Left lung (tissue), 10 donors: Measurements from ENCODE around the gene PLXNA2. TPM values are rescaled to one million over a fixed set of nuclear protein-coding genes. Genes with fewer than 3 reads are reported as not detected.

ENCODE experiments used
- ATAC-seq: fragments of 200-7000 bp; cut with Tn5 transposase; one replicate; pipeline ENCODE4 v1.9.1; 2020; ENCODE audit warnings: moderate library complexity
- DNase-seq, 4 donors: peaks; one replicate each; pipeline ENCODE4 v3.0.0-alpha.2; 2013 to 2020
- H3K27ac ChIP-seq, 2 donors: fragments of 200-600 bp; sonication (generic) in 1 of 2; one replicate each; pipeline versions ENCODE4 v1.5.0 to v1.8.0; 2020 to 2021
- H3K27me3 ChIP-seq, 2 donors: fragments of 200-600 bp; sonication (generic) in 1 of 2; one replicate each; pipeline versions ENCODE4 v1.5.0 to v1.8.0; 2020 to 2021
- H3K36me3 ChIP-seq, 2 donors: fragments of 200-600 bp; sonication (generic) in 1 of 2; one replicate each; pipeline versions ENCODE4 v1.5.0 to v1.8.0; 2020 to 2021
- H3K4me1 ChIP-seq, 2 donors: fragments of 200-600 bp; one replicate each; pipeline ENCODE4 v1.8.0; 2021
- H3K4me3 ChIP-seq, 2 donors: fragments of 200-600 bp; sonication (generic) in 1 of 2; one replicate each; pipeline versions ENCODE4 v1.5.0 to v1.8.0; 2020 to 2021; ENCODE audit warnings: mild to moderate bottlenecking in 1 of 2
- H3K9me3 ChIP-seq, 2 donors: fragments of 200-600 bp; sonication (generic) in 1 of 2; one replicate each; pipeline versions ENCODE4 v1.5.0 to v1.8.0; 2020 to 2021
- intact Hi-C, 2 donors: fragments of 100-400 bp; cut with DNase I; formaldehyde crosslinking; loops; one replicate each; pipeline versions ENCODE4 v1.11.2 to v1.14.2; 2022
- polyA plus RNA-seq, 6 donors: library from polyadenylated mRNA; unstranded; fragments of 120-200 nt; gene quantifications; one replicate each; pipeline ENCODE4 v1.2.1, GENCODE V29; 2013; ENCODE audit not compliant: insufficient read length in 6 of 6
- total RNA-seq, 2 donors: library from RNA; stranded (reverse); fragmentation: NEBNext Ultra II Directional; extraction: Animal tissue kit (Norgen Biotek cat#: 25700); gene quantifications; one replicate each; pipeline ENCODE4 v1.2.1, GENCODE V29; 2021
- TF ChIP-seq, protein P1 (sequence below), 2 donors: fragments of 200-600 bp; sonication (generic) in 1 of 2; IDR thresholded peaks; one replicate each; pipeline versions ENCODE4 v1.5.0 to v1.8.0; 2021; ENCODE audit warnings: antibody characterized with exemption in 2 of 2
- donor health status: DM: no; HTN: yes; CAD: no.
- donor health status: DM: no; HTN: no; CAD: no.

The PLXNA2 gene
- total and polyA plus RNA-seq, 8 donors, result 21.4 to 92.8 (median 34.0) TPM

DNA sequence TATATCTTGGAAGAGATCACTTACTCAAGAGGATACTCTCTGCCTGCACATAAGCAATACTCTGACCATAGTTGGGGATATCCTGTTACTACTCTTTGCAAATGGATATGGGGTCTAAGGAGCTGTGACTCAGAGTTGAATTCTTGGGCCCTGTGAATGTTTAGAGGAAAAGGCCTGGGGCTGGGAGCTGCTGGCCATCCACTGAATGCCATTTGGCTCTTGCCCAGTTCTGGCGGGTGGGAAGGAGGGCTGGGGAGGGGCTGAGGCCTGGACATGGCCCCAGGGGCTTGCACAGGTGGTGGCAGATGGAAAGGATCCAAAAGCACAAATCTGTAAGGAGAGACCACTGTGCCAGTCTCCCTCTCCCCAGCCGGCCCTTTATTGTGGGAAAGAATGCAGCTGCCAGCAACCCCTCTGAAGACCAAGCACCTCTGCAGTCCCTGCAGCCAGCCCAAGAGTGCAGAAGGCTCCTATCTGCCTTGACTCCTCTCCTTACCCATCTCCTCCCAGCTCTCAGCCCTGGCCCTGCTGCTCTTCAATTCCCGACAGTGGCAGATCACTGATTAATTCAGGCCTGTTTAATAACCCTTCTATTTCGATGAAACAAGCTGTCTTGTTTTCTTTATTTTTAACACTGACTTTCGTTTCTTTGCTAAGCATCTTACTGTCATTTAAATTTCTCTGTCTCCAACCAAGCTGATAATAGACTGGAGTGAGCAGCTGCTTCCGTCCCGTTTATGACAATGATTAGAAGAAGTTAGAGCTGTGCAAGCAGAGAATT, 12.1 kb downstream of the PLXNA2 start:
- no peak overlapping the region for H3K4me3 ChIP-seq
- no peak for ATAC-seq
- DNase-seq, result peak in 1 of 4 donors; percentile 67
- peaks cover 67 to 81% of the 10 kb centered on the region in 2 donors for H3K4me1 ChIP-seq
- no peaks in the 10 kb centered on the region for H3K36me3 ChIP-seq
- TF ChIP-seq, protein P1, sequence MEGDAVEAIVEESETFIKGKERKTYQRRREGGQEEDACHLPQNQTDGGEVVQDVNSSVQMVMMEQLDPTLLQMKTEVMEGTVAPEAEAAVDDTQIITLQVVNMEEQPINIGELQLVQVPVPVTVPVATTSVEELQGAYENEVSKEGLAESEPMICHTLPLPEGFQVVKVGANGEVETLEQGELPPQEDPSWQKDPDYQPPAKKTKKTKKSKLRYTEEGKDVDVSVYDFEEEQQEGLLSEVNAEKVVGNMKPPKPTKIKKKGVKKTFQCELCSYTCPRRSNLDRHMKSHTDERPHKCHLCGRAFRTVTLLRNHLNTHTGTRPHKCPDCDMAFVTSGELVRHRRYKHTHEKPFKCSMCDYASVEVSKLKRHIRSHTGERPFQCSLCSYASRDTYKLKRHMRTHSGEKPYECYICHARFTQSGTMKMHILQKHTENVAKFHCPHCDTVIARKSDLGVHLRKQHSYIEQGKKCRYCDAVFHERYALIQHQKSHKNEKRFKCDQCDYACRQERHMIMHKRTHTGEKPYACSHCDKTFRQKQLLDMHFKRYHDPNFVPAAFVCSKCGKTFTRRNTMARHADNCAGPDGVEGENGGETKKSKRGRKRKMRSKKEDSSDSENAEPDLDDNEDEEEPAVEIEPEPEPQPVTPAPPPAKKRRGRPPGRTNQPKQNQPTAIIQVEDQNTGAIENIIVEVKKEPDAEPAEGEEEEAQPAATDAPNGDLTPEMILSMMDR (IDR thresholded peaks at IDR 0.05), result no peak
- no peaks in the 10 kb centered on the region for H3K27me3 ChIP-seq
- H3K27ac ChIP-seq, result peak overlapping the region; percentile 13 to 63
- H3K9me3 ChIP-seq, result no peaks in the 10 kb centered on the region
- intact Hi-C loops, result no loop called here

DNA sequence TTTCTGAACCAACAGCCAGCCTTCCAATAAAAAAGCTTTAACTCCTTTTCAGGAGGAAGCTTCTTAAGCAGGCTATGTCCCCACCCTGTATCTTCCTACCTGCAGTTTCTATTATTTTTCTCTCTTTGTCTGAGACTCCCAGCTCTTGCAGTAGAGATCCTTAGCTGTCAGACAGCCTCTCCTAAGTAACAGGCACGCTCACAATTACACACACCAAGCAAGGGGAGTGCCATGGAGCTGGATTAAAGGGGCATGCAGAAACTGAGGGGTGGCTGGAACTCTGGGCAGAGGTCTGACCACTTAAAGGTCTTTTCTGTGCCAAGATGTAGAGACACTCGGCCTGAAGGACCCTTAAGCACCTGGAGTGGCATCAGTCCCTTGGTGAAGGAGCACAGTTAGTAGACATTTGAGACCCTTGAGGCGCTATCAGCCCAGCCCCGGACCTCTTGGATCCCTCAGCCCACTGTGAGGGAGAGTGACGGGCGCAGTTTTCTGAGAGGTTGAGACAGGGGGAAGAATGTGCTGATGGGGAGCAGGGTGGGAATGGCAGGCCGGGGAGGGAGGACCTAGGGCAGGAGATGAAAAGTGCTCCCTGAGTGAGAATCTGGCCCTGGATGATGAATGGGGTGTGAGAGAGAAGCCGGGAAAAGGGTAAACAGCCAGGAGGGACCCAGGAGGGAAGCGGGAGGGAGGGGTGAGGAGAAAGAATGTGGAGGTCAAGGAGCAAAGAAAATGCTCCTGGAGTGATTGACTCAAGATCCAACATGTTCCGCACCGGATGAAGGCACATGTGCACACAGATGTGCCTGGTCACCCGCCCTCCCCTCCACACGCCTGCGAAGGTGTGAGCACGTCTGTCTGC, 13.3 kb downstream of the PLXNA2 start:
- no peaks in the 10 kb centered on the region for H3K36me3 ChIP-seq
- ATAC-seq (peak; percentile 51), DNase-seq (peak in 3 of 4 donors; percentile 57 to 72 (median 68))
- H3K4me3 ChIP-seq, result no peak overlapping the region
- peak overlapping the region; percentile 33 to 41 for H3K27ac ChIP-seq
- intact Hi-C loops, result no loop called here
- H3K27me3 ChIP-seq, result no peaks in the 10 kb centered on the region
- peaks cover 64 to 79% of the 10 kb centered on the region in 2 donors for H3K4me1 ChIP-seq
- H3K9me3 ChIP-seq, result no peaks in the 10 kb centered on the region
- TF ChIP-seq, protein P1 (IDR thresholded peaks at IDR 0.05), result no peak

DNA sequence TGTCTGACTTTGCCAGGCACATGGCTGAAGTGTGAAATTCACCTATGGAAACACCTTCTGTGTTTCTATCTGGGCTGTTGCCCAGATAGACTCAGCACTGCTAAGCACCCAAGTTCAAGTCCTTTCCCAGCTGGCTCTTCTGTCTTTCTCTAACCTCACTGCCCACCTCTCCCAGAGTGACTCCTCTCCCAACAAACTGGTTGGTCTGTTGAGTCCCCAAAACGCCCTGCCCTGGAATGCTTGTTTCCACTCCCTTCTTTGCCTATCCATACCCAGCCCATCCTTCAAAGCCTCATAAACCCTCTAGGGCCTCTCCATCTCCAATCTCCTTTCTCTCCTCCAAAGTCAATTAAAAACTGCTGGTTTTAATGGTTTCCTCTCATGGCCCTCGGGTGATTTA, 15.6 kb downstream of the PLXNA2 start:
- peaks cover 45 to 61% of the 10 kb centered on the region in 2 donors for H3K4me1 ChIP-seq
- H3K4me3 ChIP-seq, result no peak overlapping the region
- DNase-seq (no peak), ATAC-seq (no peak)
- no peaks in the 10 kb centered on the region for H3K27me3 ChIP-seq
- no peak overlapping the region for H3K27ac ChIP-seq
- intact Hi-C loops, result no loop called here
- no peaks in the 10 kb centered on the region for H3K9me3 ChIP-seq
- TF ChIP-seq, protein P1 (IDR thresholded peaks at IDR 0.05), result no peak
- H3K36me3 ChIP-seq, result no peaks in the 10 kb centered on the region

DNA sequence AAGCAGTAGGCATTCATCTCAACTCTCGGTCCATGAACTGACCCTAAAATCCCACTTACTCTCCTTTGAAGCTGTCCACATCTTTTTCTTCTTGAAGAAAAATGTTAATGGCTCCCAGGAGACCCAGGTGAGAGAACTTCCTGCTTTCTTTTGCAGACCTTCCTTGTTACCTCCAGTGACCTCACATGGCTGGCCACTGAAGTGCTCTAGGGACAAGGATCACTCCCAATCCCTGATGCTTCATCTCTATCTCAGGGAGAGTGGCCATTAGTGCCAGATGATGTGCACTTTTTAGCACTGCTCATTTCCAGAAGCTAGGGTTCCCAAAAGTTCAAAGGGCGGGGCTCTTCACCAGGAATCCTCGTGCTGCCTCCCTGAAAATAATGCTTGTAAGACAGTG, 16.2 kb downstream of the PLXNA2 start:
- TF ChIP-seq, protein P1 (IDR thresholded peaks at IDR 0.05), result no peak
- H3K9me3 ChIP-seq, result no peaks in the 10 kb centered on the region
- H3K27me3 ChIP-seq, result no peaks in the 10 kb centered on the region
- intact Hi-C loops, result no loop called here
- H3K4me3 ChIP-seq, result no peak overlapping the region
- no peaks in the 10 kb centered on the region for H3K36me3 ChIP-seq
- peaks cover 39 to 60% of the 10 kb centered on the region in 2 donors for H3K4me1 ChIP-seq
- H3K27ac ChIP-seq, result peak overlapping the region; percentile 41 to 48
- ATAC-seq (no peak), DNase-seq (no peak)

DNA sequence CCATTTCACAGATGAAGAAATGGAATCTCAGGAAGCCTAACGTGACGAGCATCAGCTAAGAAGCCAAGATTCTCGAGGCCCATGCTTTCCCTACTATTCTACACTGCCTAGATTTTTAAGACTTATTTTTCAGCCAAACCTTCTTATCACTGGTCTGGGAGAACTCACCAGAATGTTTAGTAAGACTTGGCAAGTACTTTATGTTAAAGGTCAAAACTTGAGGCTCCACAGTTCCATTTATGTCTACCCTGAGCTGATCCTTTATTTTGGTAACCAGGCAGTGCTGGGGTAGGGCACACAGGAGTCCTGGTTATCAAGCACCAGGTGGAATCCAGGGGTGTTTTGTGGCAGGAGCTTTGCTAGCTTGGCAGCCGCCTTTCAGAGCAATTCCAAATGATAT, 16.8 kb downstream of the PLXNA2 start:
- no peaks in the 10 kb centered on the region for H3K27me3 ChIP-seq
- peak overlapping the region; percentile 41 to 48 for H3K27ac ChIP-seq
- no peaks in the 10 kb centered on the region for H3K9me3 ChIP-seq
- TF ChIP-seq, protein P1 (IDR thresholded peaks at IDR 0.05), result no peak
- peaks cover 33 to 59% of the 10 kb centered on the region in 2 donors for H3K4me1 ChIP-seq
- DNase-seq (no peak), ATAC-seq (no peak)
- no peaks in the 10 kb centered on the region for H3K36me3 ChIP-seq
- no peak overlapping the region for H3K4me3 ChIP-seq
- intact Hi-C loops, result no loop called here
